Kidney (tissue), 14 donors: ENCODE data around the gene ADGRV1. TPM values are rescaled to one million over a fixed set of nuclear protein-coding genes. Genes with fewer than 3 reads are reported as not detected.

Experiments used
- DNase-seq, 5 donors: peaks; one replicate each; pipeline ENCODE4 v3.0.0-alpha.2; 2013 to 2020
- FAIRE-seq: peaks from 2 replicates; lab custom pipeline; 2012; peaks lifted over from hg19 to GRCh38; lab: Jason Lieb, UNC
- H3K27ac ChIP-seq, 2 donors: one replicate each; pipeline ENCODE4 v1.7.0; 2013; ENCODE audit warnings: low read depth in 2 of 2, low read length in 2 of 2, inconsistent platforms in 1 of 2
- H3K27me3 ChIP-seq: one replicate; pipeline ENCODE4 v1.7.1; 2013; ENCODE audit warnings: low read length, inconsistent platforms; ENCODE audit not compliant: control insufficient read depth, insufficient read depth
- H3K36me3 ChIP-seq, 3 donors: one replicate each; pipeline versions ENCODE4 v1.7.0 to v1.7.1; 2013; ENCODE audit warnings: low read length in 3 of 3, control low read depth in 1 of 3, inconsistent platforms in 1 of 3; ENCODE audit not compliant: insufficient read depth in 3 of 3, control insufficient read depth in 2 of 3
- H3K4me1 ChIP-seq, 3 donors: one replicate each; pipeline versions ENCODE4 v1.7.0 to v1.7.1; 2013; ENCODE audit warnings: low read length in 3 of 3, inconsistent platforms in 1 of 3, low read depth in 1 of 3; ENCODE audit not compliant: control insufficient read depth in 2 of 3, insufficient read depth in 2 of 3
- H3K4me3 ChIP-seq, 3 donors: one replicate each; pipeline versions ENCODE4 v1.7.0 to v1.8.1; 2013; ENCODE audit warnings: low read length in 3 of 3, control low read depth in 1 of 3, inconsistent platforms in 1 of 3
- H3K9ac ChIP-seq, 3 donors: one replicate each; pipeline versions ENCODE4 v1.7.0 to v1.7.1; 2013; ENCODE audit warnings: low read length in 3 of 3, control low read depth in 1 of 3, inconsistent platforms in 1 of 3
- H3K9me3 ChIP-seq, 3 donors: one replicate each; pipeline versions ENCODE4 v1.7.0 to v1.7.1; 2013; ENCODE audit warnings: low read length in 3 of 3, control low read depth in 1 of 3, inconsistent platforms in 1 of 3; ENCODE audit not compliant: control insufficient read depth in 2 of 3, insufficient read depth in 1 of 3
- intact Hi-C: fragments of 100-400 bp; cut with DNase I; formaldehyde crosslinking; loops from one replicate; pipeline ENCODE4 v1.11.1; 2022
- polyA plus RNA-seq: library from polyadenylated mRNA; stranded (reverse); fragments of 350-450 nt; fragmentation: Illumina TruSeq; extraction: RNeasy Lipid Tissue Mini Kit (QIAGEN cat#74804); gene quantifications from one replicate; pipeline ENCODE4 v1.2.3, GENCODE V29; 2014; ENCODE audit warnings: low read depth, low replicate concordance; ENCODE audit not compliant: insufficient read depth
- total RNA-seq: library from RNA; stranded (reverse); fragmentation: NEBNext Ultra II Directional; extraction: Animal tissue kit (Norgen Biotek cat#: 25700); gene quantifications from one replicate; pipeline ENCODE4 v1.2.1, GENCODE V29; 2021
- TF ChIP-seq, protein P1 (sequence below): IDR thresholded peaks from 3 replicates; pipeline ENCODE4 v1.5.1; 2012; ENCODE audit warnings: mild to moderate bottlenecking, moderate library complexity, borderline replicate concordance; ENCODE audit not compliant: insufficient read depth; ENCODE audit errors: extremely low read depth
- donor health status: control.
- donor health status: control.
- donor health status: control.
- donor health status: control.
- donor health status: control.
- donor health status: DM: yes; HTN: yes; CAD: no.
- donor health status: Normal renal cell carcinoma (clear cell type).

Gene ADGRV1
- total and polyA plus RNA-seq, 2 donors from 2014 or later, result 7.0 to 7.3 TPM

GRCh38 chr5:91095786-91096385 is 537.3 kb downstream of the ADGRV1 start:
- no peaks in the 10 kb centered on the region for H3K36me3 ChIP-seq

DNA sequence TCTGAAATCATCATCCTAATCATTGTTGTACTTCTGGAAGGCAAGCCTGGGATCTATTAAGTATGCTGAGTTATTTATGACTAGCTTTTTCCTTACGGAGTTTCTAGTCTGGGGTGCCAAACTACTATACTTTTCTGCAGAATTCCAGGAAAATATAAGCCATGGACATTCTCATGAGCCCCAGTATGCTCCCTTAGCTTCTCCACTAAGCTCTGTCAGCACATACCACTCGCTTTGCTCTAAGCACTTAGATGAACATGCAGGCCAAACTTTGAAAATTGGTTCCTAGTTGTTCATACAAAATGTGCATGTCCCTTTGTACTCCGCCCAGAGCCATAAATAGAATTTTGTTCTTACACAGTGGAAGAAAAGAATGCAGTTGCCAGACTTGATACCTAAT is 539.9 kb downstream of the ADGRV1 start:
- no peak overlapping the region for H3K4me3 ChIP-seq
- intact Hi-C loops, result no loop called here
- TF ChIP-seq, protein P1, sequence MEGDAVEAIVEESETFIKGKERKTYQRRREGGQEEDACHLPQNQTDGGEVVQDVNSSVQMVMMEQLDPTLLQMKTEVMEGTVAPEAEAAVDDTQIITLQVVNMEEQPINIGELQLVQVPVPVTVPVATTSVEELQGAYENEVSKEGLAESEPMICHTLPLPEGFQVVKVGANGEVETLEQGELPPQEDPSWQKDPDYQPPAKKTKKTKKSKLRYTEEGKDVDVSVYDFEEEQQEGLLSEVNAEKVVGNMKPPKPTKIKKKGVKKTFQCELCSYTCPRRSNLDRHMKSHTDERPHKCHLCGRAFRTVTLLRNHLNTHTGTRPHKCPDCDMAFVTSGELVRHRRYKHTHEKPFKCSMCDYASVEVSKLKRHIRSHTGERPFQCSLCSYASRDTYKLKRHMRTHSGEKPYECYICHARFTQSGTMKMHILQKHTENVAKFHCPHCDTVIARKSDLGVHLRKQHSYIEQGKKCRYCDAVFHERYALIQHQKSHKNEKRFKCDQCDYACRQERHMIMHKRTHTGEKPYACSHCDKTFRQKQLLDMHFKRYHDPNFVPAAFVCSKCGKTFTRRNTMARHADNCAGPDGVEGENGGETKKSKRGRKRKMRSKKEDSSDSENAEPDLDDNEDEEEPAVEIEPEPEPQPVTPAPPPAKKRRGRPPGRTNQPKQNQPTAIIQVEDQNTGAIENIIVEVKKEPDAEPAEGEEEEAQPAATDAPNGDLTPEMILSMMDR, result no peak
- no peaks in the 10 kb centered on the region for H3K9me3 ChIP-seq
- no peak overlapping the region for H3K27ac ChIP-seq
- DNase-seq (no peak), FAIRE-seq (no peak)
- H3K36me3 ChIP-seq, result no peaks in the 10 kb centered on the region
- H3K27me3 ChIP-seq, result no peaks in the 10 kb centered on the region
- H3K9ac ChIP-seq, result no peak overlapping the region
- peaks cover 0 to 7% (median 2%) of the 10 kb centered on the region in 3 donors for H3K4me1 ChIP-seq

More at GRCh38 chr5:91095786-91096385, 537.3 kb downstream of the ADGRV1 start:
- Histone ChIP-seq H3K4me1 (peaks cover 0 to 3% (median 0%) of the 10 kb centered on the region in 3 donors), H3K27ac (no peak overlapping the region), H3K27me3 (no peaks in the 10 kb centered on the region), H3K4me3 (no peak overlapping the region), H3K9me3 (no peaks in the 10 kb centered on the region), H3K9ac (no peak overlapping the region)
- FAIRE-seq, result no peak
- DNase-seq, result no peak
- intact Hi-C loops, result no loop called here
- TF ChIP-seq, protein P1, result no peak

DNA sequence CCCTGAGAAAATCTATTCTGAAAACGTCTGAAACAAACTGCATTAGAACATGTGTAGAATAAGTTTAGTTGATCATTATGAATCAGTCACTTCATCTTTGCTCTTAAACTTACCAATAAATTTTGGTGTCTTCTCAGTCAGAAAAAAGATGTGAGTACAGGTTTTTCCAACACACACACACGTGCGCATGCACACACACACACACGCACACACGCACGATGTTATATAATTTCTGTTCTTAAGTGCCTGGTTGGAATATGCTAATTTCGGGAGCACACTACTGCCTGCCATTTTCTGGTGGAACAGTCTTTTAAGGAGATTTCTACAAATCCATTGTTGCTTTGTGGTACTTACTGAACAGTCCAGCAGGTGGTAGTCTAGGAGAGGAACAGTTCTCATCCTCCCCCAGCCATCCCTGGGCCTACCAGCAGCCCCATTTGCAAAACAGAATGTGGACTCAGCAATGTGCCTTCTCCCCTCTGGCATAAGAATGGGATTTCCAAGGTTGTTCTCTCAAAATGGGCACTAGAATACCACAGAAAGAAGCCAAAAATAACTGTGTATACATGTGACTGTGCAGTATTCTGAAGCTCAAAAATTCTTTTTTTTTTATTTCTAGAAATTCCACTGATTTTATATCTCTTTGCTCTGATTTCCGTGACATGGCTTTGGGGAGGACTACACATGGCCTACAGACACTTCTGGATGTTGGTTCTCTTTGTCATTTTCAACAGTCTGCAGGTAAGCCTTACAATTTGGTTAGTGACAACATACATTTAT is 543.2 kb downstream of the ADGRV1 start:
- H3K4me1 ChIP-seq, result peaks cover 0 to 7% (median 2%) of the 10 kb centered on the region in 3 donors
- no peaks in the 10 kb centered on the region for H3K9me3 ChIP-seq
- DNase-seq (peak; percentile 66 to 91 (median 77)), FAIRE-seq (peak; percentile 91)
- H3K27ac ChIP-seq, result no peak overlapping the region
- no peak overlapping the region for H3K9ac ChIP-seq
- intact Hi-C loops, result loop anchor here (10.0 kb wide), 1 partner anchor 283 kb away; the partner anchor contains the start of gene ARRDC3
- H3K4me3 ChIP-seq, result peak overlapping the region in 1 of 3 donors; percentile 33
- TF ChIP-seq, protein P1, result peak; percentile 80
- H3K27me3 ChIP-seq, result no peaks in the 10 kb centered on the region
- no peaks in the 10 kb centered on the region for H3K36me3 ChIP-seq
